HEK293 (cell line): Measurements from ENCODE around the gene CD44.

Source experiments
- OVOL3 ChIP-seq: fragments of 450-650 bp; formaldehyde crosslinking; IDR thresholded peaks from 2 replicates; pipeline ENCODE4 v1.5.1; 2016; ENCODE audit warnings: missing biosample characterization, missing genetic modification characterization
- TRIM28 ChIP-seq: IDR thresholded peaks from 2 replicates; pipeline ENCODE4 v1.6.1; 2011; ENCODE audit warnings: low read length, control low read depth, borderline replicate concordance
- YY2 ChIP-seq: fragments of 450-650 bp; formaldehyde crosslinking; IDR thresholded peaks from 2 replicates; pipeline ENCODE4 v1.5.1; 2016; ENCODE audit warnings: missing biosample characterization, missing genetic modification characterization
- ZNF354C ChIP-seq: fragments of 450-650 bp; formaldehyde crosslinking; IDR thresholded peaks from 2 replicates; pipeline ENCODE4 v1.5.1; 2016; ENCODE audit warnings: missing biosample characterization, missing genetic modification characterization, low read depth, borderline replicate concordance
- ZNF530 ChIP-seq: fragments of 450-650 bp; formaldehyde crosslinking; IDR thresholded peaks from 2 replicates; pipeline ENCODE4 v1.5.1; 2016; ENCODE audit warnings: low read depth, missing biosample characterization, missing genetic modification characterization
- ZNF664 ChIP-seq: fragments of 450-650 bp; formaldehyde crosslinking; IDR thresholded peaks from 2 replicates; pipeline ENCODE4 v1.5.1; 2016; ENCODE audit warnings: missing biosample characterization, missing genetic modification characterization
- ZNF677 ChIP-seq: fragments of 450-650 bp; IDR thresholded peaks from 2 replicates; pipeline ENCODE4 v1.5.0; 2018; ENCODE audit warnings: missing biosample characterization, mild to moderate bottlenecking, missing genetic modification characterization, moderate library complexity
- ZNF701 ChIP-seq: fragments of 450-650 bp; formaldehyde crosslinking; IDR thresholded peaks from 2 replicates; pipeline ENCODE4 v1.5.1; 2016; ENCODE audit warnings: missing biosample characterization, missing genetic modification characterization
- ZNF776 ChIP-seq: fragments of 450-650 bp; formaldehyde crosslinking; IDR thresholded peaks from 2 replicates; pipeline ENCODE4 v1.5.0; 2017; ENCODE audit warnings: missing biosample characterization, missing genetic modification characterization, borderline replicate concordance
- TF ChIP-seq, protein P1 (sequence below): fragments of 450-650 bp; formaldehyde crosslinking; IDR thresholded peaks from 2 replicates; pipeline ENCODE4 v1.5.1; 2016; ENCODE audit warnings: missing biosample characterization, missing genetic modification characterization
- TF ChIP-seq, protein P2 (sequence below): fragments of 450-650 bp; formaldehyde crosslinking; IDR thresholded peaks from 2 replicates; pipeline ENCODE4 v1.5.1; 2016; ENCODE audit warnings: missing biosample characterization, missing genetic modification characterization, borderline replicate concordance
- TF ChIP-seq, protein P3 (sequence below): fragments of 450-650 bp; formaldehyde crosslinking; IDR thresholded peaks from 2 replicates; pipeline ENCODE4 v1.5.1; 2016; ENCODE audit warnings: missing biosample characterization, missing genetic modification characterization, low read depth

DNA sequence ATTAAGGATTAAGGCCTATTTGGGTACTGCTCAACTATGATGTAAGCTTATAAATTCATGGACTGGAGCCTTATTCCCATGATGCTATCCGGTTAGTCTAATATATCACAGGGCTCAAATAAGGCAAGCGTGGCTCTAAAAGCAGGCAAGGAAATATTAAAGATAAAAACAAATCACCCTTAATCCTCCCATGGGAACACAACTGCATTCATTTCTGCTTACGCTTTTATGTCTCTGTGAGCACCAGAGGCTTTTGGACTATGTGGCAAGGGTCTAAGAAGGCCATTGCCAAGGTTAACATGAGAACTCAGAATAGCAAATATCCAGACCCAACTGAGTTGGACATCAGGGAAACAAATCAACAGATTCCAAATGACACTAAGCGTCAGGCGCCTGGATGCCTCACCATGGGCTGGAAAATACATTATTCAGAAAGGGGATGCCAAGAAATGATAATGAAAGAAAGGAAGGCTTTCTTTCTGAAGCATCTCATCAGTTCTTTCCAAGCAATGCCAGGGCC lies 142.3 kb downstream of the CD44 start:
- TF ChIP-seq ZNF354C (tag by site-specific recombination) (no peak), OVOL3 (tag by site-specific recombination) (no peak), ZNF776 (tag by site-specific recombination) (no peak), ZNF677 (tag by site-specific recombination) (no peak), TRIM28 (no peak), ZNF701 (no peak), YY2 (tag by site-specific recombination) (no peak), ZNF530 (tag by site-specific recombination) (no peak), ZNF664 (tag by site-specific recombination) (no peak)
- TF ChIP-seq, protein P1, sequence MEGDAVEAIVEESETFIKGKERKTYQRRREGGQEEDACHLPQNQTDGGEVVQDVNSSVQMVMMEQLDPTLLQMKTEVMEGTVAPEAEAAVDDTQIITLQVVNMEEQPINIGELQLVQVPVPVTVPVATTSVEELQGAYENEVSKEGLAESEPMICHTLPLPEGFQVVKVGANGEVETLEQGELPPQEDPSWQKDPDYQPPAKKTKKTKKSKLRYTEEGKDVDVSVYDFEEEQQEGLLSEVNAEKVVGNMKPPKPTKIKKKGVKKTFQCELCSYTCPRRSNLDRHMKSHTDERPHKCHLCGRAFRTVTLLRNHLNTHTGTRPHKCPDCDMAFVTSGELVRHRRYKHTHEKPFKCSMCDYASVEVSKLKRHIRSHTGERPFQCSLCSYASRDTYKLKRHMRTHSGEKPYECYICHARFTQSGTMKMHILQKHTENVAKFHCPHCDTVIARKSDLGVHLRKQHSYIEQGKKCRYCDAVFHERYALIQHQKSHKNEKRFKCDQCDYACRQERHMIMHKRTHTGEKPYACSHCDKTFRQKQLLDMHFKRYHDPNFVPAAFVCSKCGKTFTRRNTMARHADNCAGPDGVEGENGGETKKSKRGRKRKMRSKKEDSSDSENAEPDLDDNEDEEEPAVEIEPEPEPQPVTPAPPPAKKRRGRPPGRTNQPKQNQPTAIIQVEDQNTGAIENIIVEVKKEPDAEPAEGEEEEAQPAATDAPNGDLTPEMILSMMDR (tag by site-specific recombination): no peak
- TF ChIP-seq, protein P2, sequence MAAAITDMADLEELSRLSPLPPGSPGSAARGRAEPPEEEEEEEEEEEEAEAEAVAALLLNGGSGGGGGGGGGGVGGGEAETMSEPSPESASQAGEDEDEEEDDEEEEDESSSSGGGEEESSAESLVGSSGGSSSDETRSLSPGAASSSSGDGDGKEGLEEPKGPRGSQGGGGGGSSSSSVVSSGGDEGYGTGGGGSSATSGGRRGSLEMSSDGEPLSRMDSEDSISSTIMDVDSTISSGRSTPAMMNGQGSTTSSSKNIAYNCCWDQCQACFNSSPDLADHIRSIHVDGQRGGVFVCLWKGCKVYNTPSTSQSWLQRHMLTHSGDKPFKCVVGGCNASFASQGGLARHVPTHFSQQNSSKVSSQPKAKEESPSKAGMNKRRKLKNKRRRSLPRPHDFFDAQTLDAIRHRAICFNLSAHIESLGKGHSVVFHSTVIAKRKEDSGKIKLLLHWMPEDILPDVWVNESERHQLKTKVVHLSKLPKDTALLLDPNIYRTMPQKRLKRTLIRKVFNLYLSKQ (tag by site-specific recombination): no peak
- TF ChIP-seq, protein P3, sequence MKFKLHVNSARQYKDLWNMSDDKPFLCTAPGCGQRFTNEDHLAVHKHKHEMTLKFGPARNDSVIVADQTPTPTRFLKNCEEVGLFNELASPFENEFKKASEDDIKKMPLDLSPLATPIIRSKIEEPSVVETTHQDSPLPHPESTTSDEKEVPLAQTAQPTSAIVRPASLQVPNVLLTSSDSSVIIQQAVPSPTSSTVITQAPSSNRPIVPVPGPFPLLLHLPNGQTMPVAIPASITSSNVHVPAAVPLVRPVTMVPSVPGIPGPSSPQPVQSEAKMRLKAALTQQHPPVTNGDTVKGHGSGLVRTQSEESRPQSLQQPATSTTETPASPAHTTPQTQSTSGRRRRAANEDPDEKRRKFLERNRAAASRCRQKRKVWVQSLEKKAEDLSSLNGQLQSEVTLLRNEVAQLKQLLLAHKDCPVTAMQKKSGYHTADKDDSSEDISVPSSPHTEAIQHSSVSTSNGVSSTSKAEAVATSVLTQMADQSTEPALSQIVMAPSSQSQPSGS (tag by site-specific recombination): no peak
